Activated naive CD4-positive, alpha-beta T cell treated with anti-CD3 and anti-CD28 coated beads, Interleukin-2, amount 50 U/mL, for 16 hours (primary cell): ENCODE results near the gene SEPTIN2.
A peak's percentile ranks its signal among the peaks of the same experiment; 100 is the strongest.
"Not testable (repeated sequence)": the region's sequence is repeated elsewhere in the genome, so short reads cannot be mapped to it uniquely, and the experiment has no call there.

Experiments used
- DNase-seq: peaks from one replicate; pipeline ENCODE4 v3.0.0-alpha.2; 2020

SEPTIN2 gene

DNA sequence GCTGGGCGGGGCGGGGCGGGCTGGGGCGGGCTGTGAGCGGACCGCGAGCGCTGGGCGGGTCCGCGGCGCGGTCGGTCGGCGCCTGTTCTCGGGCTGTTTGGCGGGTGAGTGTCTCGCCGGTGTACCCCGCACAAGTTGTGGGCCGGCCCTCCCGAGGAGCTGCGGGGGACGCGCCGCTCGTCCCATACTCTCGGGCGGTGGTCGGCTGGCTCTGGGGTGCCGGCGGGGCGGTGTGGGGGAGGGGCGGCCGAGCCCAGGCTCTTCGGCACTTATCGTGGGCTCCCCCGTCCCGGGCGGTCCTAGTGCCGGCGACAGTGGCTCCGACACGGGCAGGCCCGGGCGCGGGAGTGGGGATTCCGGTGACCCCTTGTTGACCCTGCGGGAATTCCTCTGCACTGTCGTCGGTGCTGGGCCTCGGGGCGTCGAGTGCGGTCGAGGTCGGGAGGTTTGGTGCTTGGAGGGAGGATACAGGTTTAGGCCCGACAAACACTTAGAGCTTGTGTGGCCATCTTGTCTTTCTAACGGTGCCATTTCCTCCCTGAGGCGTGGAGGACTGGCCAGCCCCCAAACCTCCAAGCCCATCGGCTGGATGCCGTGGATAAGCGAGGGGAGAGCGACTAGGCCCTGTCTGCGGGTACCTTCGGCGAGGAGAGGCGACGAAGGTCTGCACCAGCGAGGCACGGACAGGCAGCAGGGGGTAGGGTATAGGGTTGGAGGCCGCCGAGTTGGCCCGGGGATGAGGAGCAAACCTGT, at the start of gene SEPTIN2:
TSS of gene SEPTIN2 (plus strand) at position 47 of the 753 bp plus-strand sequence. CDS start 8,308 bp downstream, outside the sequence.
- DNase-seq: peak; percentile 79

GRCh38 chr2:241267249-241268067, 48.3 kb upstream of the SEPTIN2 start:
- no peak for DNase-seq

DNA sequence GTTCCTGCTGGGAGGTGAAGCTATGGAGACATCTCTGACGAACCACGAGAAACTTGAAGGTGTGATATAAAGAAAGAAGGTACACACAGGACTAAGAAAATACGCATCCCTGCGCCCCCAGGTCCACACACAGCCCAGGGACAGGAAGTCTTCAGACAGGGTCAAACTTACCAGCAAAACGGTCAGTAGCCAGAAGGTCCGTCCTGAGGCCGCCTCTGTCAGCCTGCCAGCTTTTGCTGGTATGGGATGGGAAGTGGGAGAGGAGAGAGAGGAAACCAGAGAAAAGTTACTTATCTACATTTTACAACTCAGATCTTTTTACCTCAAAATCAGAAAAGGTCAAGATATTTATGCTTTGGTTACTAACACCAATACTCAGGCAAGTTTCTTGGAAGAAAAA, 47.4 kb upstream of the SEPTIN2 start:
- no peak for DNase-seq

- no peak for DNase-seq
These were observed 46.8 kb upstream of the SEPTIN2 start for GRCh38 chr2:241268716-241269445.

DNA sequence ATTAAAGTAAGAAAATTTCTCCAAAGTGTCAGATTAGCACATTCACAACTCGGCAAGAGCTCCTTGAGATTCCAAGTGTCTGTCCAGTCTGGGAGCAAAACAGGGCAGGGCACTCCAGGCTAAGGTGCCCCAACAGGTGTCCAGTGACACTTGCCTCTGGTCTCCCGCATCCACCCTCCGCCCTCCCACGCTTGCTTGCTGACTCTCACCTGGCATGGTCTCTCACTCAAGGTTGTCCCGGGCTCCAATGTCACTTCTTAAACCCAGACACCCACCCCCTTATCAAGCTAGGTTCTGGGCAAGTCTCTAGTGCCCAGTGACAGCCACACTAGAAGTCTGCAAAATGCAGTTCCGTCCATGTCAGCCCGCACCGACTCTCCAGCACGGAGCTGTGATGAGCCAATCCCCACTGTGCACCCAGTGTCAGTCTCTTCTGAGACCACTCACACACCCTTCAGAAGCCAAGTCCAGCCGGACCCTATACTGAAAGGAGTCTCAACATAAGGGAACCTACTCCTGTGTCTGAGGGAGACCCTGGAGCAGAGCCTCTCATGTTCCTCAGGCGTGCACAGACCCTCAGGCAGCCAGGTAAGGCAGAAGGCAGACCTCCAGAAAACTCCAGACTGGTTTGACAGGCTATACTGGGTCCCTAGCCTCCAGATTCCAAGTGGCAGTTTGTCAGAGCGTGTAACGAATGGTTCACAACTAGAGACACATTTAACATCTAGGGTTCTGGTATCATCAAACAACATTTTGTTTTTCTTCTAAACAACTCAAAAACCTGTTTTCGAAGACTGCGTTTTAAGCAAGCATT, 45.8 kb upstream of the SEPTIN2 start:
- no peak for DNase-seq

- DNase-seq: no peak
These were observed 45.2 kb upstream of the SEPTIN2 start for GRCh38 chr2:241270531-241270930.

DNA sequence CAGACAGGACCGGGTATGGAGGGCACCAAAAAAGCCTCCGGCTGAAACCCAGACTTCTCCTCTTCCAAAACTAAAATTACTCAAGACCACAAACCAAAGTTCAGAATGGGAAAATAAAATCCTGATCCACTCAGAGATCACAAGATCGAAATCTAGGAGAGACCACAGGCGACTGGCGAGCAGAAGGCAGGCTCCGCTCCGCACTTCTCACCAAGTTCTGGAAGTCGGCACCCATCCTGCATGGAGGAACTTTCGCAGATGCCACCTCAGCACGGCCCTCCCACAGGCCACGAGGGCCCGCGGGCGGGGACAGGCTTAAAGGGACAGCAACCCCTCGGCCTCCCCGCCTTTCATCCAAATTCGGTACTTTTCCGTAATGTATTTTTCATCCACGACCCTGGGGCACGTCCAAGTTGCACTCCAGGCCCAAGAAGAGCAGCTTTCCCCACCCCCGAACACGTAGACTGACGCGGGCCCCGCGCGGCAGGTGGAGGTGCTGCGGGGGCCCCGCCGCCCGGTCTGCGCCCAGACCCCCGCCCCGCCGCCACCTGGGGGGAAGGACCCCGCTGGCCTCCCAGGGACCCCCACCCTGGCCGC, 43.9 kb upstream of the SEPTIN2 start:
- peak; percentile 58 for DNase-seq

GRCh38 chr2:241272303-241273209, 43.2 kb upstream of the SEPTIN2 start:
- peak; percentile 51 for DNase-seq

DNA sequence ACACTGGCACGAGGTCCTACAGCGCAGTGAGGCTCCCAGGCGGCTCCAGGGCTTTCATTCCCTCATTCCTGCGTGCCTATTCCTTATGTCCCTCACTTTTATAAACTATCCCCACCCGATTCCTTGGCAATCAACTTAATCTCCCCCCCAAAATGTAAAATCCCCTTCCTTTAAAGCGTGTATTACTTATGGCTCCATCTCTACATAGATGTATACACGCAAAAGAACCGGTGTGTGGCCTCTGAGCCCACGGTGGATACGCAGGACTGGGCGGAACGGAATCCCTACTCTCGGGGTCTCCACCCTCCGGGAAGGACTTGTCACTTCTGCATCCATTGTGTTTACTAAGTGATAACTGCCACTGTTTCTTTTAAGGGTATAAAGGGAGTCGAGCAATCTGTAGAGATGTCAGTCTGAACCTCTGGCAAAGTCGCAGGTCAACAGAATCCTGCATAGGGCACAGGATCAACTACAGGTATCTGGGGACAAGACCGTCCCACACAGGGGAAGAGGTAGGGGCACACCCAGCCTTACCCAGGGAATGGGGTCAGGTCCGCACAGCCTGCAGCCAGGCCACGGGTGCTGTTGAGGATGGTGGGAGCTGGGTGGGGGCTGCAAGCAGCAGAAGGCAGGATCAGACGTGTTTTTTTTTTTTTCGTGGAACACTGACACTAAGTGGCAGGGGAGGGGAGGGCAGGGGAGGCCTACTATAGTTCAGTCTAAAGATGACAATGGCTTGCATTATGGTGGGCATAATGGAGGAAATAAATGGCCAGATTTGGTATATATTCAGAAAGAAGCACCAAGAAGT, 42.3 kb upstream of the SEPTIN2 start:
- no peak for DNase-seq

DNA sequence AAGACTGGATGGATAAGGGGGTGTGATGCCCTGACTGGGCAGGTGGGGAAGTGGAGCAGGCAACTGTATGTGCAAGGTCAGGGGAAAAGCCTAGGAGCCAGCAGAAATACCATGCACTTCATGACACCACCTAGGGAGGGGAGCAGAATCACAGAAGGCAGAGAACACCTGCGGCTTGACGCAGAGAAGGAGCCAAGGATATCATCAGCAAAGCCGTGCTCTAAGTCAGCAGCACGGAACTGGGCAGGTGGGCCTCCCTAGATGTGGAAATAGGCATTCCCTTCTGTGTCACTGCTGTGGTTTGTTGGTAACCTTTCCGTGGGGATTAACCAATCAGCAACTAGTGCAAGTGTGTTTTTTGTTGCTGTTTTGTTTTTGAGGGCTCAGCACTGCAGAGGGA, 41.6 kb upstream of the SEPTIN2 start:
- no peak for DNase-seq

DNA sequence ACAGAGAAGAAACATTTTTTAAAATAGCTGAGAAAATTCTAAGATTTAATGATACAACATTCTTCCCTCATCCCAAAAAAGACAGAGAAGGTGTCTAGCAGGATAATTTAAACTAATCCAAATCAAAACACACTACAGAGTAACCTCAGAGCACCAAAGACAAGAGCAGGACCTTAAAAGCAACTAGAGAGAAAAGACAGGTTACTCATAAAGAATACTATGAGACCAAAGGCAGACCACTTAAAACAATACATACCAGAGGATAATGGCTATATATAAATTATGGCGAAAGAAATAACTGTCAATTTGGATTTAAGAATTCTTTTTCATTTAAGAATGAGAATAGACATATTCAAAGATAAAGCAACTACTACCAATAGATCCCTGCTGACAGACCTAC, 40.2 kb upstream of the SEPTIN2 start:
- no peak for DNase-seq

GRCh38 chr2:241275910-241276309, 39.8 kb upstream of the SEPTIN2 start:
- no peak for DNase-seq

GRCh38 chr2:241278306-241278705, 37.4 kb upstream of the SEPTIN2 start:
- DNase-seq: not testable (repeated sequence)

GRCh38 chr2:241279413-241279812, 36.3 kb upstream of the SEPTIN2 start:
- no peak for DNase-seq

- no peak for DNase-seq
These were observed 35.9 kb upstream of the SEPTIN2 start for GRCh38 chr2:241279828-241280227.

- no peak for DNase-seq
These were observed 35.4 kb upstream of the SEPTIN2 start for GRCh38 chr2:241280291-241280690.

- DNase-seq: no peak
These were observed 33.2 kb upstream of the SEPTIN2 start for GRCh38 chr2:241282555-241282954.

- no peak for DNase-seq
These were observed 30.1 kb upstream of the SEPTIN2 start for GRCh38 chr2:241285596-241285995.

- DNase-seq: no peak
These were observed 29.2 kb upstream of the SEPTIN2 start for GRCh38 chr2:241286348-241287090.
